Measurements from ENCODE around the gene P2RY2. TPM values are rescaled to one million over a fixed set of nuclear protein-coding genes. Genes with fewer than 3 reads are reported as not detected.
A peak's percentile ranks its signal among the peaks of the same experiment; 100 is the strongest.

Gene P2RY2
- total RNA-seq, 2 donors from 2014 or later = 14.5 to 20.4 TPM

DNA sequence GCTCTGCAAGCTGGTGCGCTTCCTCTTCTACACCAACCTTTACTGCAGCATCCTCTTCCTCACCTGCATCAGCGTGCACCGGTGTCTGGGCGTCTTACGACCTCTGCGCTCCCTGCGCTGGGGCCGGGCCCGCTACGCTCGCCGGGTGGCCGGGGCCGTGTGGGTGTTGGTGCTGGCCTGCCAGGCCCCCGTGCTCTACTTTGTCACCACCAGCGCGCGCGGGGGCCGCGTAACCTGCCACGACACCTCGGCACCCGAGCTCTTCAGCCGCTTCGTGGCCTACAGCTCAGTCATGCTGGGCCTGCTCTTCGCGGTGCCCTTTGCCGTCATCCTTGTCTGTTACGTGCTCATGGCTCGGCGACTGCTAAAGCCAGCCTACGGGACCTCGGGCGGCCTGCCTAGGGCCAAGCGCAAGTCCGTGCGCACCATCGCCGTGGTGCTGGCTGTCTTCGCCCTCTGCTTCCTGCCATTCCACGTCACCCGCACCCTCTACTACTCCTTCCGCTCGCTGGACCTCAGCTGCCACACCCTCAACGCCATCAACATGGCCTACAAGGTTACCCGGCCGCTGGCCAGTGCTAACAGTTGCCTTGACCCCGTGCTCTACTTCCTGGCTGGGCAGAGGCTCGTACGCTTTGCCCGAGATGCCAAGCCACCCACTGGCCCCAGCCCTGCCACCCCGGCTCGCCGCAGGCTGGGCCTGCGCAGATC lies 16.5 kb downstream of the P2RY2 start:
- intact Hi-C loops (cut with DNase I, micrococcal nuclease) = loop anchor here in 1 of 2 donors (10.0 kb wide), 1 partner anchor 50 kb away; no protein-coding TSS in a partner anchor
- ATAC-seq (no peak), DNase-seq (peak in 1 of 2 donors; percentile 8)

DNA sequence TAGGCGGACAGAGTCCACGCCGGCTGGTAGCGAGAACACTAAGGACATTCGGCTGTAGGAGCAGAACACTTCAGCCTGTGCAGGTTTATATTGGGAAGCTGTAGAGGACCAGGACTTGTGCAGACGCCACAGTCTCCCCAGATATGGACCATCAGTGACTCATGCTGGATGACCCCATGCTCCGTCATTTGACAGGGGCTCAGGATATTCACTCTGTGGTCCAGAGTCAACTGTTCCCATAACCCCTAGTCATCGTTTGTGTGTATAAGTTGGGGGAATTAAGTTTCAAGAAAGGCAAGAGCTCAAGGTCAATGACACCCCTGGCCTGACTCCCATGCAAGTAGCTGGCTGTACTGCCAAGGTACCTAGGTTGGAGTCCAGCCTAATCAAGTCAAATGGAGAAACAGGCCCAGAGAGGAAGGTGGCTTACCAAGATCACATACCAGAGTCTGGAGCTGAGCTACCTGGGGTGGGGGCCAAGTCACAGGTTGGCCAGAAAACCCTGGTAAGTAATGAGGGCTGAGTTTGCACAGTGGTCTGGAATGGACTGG lies 17.2 kb downstream of the P2RY2 start:
- ATAC-seq (no peak), DNase-seq (peak in 1 of 2 donors; percentile 5)
- intact Hi-C loops (cut with DNase I, micrococcal nuclease) = loop anchor here in 1 of 2 donors (10.0 kb wide), 1 partner anchor 51 kb away; no protein-coding TSS in a partner anchor

DNA sequence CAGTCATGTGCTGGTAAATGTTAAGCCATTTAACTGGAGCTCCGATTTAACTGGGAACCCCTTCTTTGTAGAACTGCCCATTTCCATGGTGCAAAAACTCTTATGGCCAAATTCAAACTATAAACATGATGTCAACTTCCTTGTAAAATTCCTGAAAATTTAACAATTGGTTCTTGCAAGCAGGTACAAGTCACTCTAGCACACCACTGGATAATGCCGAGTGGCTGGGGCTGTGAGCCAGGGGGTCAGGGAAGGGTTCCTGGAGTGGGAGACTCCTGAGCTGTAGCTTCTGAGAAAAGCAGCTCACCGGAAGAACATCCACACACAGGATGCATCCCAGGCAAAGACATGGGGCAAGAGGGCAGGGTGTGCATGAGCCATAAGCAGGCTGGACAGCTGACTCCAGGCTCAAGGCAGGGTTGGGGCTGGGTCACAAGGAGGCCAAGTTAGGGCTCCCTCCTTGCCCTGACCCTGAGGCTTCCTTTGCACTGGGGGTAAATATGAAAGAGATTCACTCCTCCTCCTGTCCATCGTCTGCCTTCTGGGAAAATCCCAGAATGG lies 18.2 kb downstream of the P2RY2 start:
- intact Hi-C loops (cut with DNase I, micrococcal nuclease) = loop anchor here in 1 of 2 donors (10.0 kb wide), 1 partner anchor 51 kb away; no protein-coding TSS in a partner anchor
- DNase-seq (peak in 1 of 2 donors; percentile 4), ATAC-seq (no peak)

DNA sequence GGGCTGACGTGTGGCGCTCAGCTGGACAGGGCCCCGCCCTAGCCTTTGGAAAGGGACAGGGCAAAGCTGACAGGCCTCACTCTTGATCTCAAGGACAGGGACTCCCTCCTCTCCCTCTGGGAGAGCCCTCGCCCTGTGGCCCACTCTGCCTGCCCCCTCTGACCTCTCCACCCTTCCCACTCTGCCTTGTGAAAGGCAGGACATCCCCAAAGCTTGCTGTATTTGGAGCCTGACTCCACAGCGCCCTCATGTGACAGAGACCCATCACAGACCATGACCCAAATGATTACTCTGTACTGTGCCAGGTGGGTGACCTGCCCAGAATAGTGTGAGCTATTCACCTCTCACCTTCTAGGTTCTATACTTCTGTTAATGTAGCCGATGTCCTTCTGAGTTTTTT lies 18.8 kb downstream of the P2RY2 start:
- ATAC-seq (peak; percentile 72), DNase-seq (peak; percentile 41 to 70)
- intact Hi-C loops (cut with DNase I, micrococcal nuclease) = loop anchor here in 1 of 2 donors (10.0 kb wide), 1 partner anchor 52 kb away; no protein-coding TSS in a partner anchor

DNA sequence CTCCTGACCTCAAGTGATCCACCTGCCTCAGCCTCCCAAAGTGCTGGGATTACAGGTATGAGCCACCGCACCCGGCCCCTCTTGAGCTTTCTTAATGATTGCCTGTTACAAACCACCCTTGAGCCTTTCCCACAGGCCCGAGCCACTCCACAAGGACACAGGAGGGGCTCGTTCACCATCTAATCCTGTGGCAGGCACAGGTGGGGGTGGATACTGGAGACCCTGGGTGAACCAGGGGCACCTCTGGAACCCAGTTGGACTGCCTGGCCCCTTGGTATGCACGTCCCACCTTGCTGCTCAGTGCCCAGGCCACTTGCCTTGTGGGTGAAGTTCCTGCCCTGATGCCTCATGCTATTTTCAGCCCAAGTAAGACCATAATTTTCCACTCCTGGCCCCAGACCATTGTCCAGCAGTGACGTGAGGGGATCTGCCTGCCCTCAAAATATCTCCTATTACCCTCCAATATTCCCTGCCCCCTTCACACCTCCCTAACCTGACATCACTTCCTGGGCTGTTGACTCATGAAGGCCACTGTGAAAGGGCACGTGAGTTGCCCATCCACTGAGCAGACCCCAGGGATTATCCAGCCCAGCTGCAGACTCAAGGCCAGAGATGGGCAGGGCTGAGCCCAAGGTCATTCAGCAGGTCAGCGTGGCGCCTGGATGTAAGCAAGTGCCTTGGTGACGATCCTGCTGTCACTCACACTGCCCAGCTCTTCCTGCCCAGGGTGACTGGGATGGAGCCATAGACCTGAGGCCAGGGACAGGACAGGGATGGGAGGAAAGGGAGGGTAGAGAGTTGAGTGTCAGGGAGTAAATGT lies 19.6 kb downstream of the P2RY2 start:
- DNase-seq = peak; percentile 2 to 12
- ATAC-seq = no peak
- intact Hi-C loops (cut with DNase I, micrococcal nuclease) = loop anchor here in 1 of 2 donors (10.0 kb wide), 1 partner anchor 53 kb away; no protein-coding TSS in a partner anchor

DNA sequence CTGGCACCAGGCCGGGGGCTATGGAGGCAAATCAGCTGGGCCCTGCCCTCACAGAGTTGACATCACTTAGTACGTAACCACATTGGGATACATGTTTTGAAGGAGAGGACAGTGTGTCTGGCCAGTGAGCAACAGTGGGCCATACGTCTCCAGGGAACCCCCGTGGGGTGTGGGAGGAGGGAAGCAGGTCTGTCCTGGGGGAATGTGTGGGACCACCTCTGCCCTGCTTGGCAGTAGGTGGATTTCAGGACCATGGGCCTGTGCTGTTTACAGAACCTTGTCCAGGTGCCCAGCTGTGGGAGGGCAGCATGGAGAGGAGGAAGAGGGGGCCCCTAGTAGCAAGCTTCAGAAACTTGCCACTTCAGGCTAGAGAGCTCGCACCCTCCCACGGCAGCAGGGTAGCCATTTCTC lies 21.0 kb downstream of the P2RY2 start:
- intact Hi-C loops (cut with DNase I, micrococcal nuclease) = loop anchor here in 1 of 2 donors (10.0 kb wide), 1 partner anchor 54 kb away; no protein-coding TSS in a partner anchor
- no peak for ATAC-seq
- DNase-seq = peak; percentile 1 to 13

DNA sequence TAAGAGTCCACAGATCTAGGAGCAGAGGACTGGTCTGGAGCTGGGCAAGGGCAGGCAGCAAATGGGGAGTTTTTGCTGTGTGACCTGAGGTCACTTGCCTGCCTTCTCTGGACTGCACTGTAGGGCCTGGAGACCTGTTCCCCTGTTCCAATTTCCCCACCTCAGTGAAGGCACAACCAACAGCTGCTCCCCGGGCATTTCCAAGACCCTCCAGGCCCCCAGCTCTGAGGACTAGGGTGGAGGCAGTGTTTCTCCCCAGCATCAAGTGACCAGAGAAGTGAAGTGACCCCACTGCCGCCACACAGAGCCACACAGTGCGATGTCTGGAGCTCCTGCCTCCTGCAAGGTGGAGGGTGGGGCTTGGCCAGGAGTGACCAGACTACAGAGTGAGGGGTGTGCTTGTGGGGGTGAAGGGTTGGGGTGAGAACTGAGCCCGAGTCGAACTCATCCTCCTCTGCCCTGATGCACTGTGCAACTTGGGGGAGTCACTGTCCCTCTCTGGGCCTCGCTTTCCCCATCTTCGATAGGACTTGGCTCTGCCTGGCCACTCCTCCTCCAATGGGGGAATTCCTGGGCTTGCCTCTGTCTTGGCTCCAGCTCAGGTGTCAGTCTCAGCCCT lies 21.6 kb downstream of the P2RY2 start:
- intact Hi-C loops (cut with DNase I, micrococcal nuclease) = loop anchor here in 1 of 2 donors (10.0 kb wide), 1 partner anchor 55 kb away; no protein-coding TSS in a partner anchor
- DNase-seq = peak in 1 of 2 donors; percentile 1
- no peak for ATAC-seq

DNA sequence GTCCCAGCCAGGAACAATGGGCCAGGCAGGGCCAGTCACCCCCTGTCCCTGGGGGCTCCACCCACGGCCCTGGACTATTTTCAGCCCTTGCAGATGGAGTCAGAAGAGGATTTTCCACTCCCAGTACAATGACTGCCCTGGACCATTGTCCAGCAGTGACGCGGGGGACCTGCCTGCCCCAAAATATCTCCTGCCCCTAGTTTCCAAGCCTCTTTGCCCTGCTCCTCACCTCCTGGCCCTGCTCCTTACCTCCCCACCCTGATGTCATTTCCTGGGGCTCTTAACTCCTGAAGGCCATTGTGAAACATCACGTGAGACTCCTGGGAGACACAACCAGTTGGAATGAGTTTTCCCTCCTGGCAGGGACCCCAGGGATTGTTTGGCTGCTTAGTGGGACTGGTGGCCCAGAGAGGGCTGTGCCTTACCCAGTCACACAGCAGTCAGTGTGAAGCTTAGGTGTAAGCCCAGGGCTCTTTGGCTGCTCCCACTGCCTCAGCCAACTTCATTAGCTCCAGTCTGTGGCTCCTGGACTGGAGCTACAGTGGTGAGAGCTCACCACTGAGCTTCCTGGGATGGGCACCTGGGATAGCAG lies 22.2 kb downstream of the P2RY2 start:
- intact Hi-C loops (cut with DNase I, micrococcal nuclease) = no loop called here
- no peak for ATAC-seq

DNA sequence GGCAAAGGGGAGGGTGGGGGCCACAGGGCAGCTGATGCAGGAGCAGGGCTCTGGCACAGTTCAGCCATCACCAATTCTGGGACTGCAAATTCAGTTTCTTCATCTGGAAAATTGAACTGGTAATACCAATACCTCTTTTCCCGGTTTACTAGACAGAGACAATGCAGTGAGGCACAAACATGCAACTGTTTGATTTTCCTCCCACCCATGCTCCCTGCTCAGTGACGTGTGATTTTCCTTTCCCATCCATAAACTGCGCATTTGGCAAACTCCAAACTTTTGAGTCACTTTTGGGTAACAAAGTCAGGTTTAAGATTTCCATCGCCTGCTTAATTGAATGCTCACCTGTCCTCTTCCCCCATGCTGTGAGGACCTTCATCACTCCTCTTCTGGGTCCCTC lies 23.2 kb downstream of the P2RY2 start:
- ATAC-seq (no peak), DNase-seq (peak in 1 of 2 donors; percentile 6)
- intact Hi-C loops (cut with DNase I, micrococcal nuclease) = no loop called here

More for the DNA sequence above, 22.2 kb downstream of the P2RY2 start:
- peak in 1 of 2 donors; percentile 20 for DNase-seq

DNA sequence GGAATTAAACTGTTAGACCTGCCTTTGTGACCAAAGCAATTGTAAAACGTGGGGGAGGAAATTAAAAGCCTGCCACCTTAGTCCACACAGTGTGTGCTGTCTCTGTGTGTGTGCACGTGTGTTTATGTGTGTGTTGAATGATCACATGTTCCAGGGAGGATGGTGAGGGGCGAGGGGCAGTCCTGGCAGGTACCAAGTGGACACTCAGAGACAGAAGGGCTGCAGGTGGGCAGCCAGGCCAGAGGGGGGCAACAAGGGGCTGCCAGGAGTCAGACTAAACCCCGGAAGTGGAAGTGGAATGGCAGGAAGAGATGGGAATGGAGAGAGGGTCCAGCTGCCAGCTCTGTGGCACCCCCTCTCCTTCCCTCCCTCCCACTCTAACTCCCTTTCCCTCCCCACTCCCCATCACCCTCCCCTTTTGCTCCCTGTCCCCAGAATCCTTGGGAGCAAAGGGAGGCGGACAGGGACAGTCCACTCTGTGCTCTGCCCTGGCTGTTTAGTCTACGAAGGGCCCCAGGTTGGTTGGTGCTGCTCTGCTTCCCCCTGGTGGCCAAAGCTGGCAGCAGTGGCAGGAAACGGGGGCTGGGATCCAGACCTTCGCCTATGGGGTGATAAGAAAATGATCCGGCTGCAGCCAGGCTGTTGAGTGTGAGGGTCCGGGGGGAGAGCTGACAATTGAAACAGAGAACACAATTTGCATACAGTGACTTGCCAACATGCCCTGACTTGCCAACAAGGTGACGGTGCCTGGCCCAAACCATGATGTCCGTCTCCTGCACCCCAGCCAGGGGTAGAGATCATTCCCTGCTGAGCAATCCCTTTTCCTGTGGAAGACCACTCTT lies 24.4 kb downstream of the P2RY2 start:
- intact Hi-C loops (cut with DNase I, micrococcal nuclease) = loop anchor here in 1 of 2 donors (2.0 kb wide), 1 partner anchor 60 kb away; no protein-coding TSS in a partner anchor
- ATAC-seq = peak; percentile 89
- peak; percentile 64 to 81 for DNase-seq

DNA sequence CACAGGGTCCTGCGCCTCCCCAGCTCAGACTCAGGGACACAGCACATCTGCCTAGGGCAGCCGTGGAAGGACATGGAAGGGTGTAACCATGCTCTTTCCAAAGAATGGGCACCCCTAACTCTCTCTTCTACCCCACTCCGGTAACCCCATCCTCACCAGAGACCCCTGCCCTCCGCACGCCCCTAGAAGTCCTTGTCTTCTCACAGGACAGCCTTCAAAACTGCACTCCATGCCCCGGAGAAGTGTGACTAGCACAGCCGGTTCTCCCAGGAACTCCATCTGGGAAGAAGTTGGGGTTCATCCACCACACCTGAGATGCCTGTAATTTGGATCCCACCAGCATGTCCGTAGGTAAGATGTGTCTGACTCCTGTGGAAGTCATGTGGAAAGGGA lies 25.0 kb downstream of the P2RY2 start:
- DNase-seq (peak in 1 of 2 donors; percentile 16), ATAC-seq (no peak)
- intact Hi-C loops (cut with DNase I, micrococcal nuclease) = loop anchor here in 1 of 2 donors (2.0 kb wide), 1 partner anchor 60 kb away; no protein-coding TSS in a partner anchor

DNA sequence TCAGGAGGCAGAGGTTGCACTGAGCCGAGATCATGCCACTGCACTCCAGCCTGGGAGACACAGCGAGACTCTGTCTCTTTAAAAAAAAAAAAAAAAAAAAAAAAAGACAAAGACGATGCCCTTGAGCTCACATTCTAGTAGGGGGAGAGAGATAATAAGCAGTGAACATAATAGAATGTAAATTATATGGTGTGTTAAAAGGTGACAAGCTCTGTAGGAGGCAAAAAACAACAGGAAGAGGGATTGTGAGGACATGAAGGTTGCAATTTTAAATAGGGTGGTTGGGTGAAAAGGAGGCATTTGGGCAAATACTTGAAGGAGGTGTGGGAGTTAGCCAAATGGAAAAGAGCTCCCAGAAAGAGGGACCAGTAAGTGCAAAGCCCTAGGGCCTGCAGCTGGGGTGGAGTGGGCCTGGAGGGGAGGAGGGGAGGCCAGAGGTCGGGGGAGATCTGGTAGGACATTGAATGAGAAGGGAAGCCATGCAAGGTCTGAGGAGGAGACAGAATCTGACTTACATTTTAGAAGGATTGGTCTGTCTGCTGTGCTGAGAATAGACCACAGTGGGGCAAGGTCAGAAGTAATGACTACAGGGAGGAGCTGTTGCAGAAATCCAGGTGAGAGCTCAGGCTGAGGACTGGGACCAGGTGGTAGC lies 26.6 kb downstream of the P2RY2 start:
- DNase-seq = no peak
- intact Hi-C loops (cut with DNase I, micrococcal nuclease) = no loop called here
- no peak for ATAC-seq

DNA sequence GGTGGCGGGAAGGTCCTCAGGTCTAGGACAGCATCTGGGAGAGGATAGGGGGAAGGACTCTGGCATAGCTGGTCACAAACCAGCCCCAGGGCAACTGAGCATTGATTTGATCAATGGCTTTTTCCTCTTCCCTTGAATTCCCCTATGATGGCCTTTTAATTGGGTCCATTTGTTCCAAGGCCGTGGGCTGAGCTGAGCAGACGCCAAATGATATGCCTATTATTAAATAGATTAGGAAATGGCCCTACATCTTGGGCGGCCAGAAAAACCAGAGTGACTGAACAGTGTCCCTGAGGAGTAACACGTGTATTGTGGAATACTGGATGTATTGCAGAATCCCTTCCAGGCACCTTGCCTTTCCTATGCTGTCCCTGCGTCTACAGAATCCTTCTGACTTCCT lies 27.4 kb downstream of the P2RY2 start:
- intact Hi-C loops (cut with DNase I, micrococcal nuclease) = no loop called here
- ATAC-seq (no peak), DNase-seq (no peak)

DNA sequence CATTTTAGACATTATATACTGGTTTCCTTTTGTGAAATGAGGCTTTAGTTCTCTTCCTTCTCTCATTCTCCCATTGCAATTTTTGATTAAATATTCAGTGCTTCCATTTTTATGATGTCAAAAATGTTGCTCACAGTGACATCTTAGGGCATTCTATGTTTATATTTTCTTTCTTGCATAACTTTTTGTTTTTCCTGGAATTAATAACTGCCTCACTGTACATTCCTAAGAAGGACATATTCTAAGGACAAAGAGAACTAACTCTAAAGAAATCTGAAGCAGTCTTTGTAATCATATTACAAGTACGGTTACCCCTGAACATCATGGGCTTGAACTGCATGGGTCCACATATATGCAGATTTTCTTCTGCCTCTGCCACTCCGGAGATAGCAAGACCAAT lies 28.2 kb downstream of the P2RY2 start:
- intact Hi-C loops (cut with DNase I, micrococcal nuclease) = no loop called here

DNA sequence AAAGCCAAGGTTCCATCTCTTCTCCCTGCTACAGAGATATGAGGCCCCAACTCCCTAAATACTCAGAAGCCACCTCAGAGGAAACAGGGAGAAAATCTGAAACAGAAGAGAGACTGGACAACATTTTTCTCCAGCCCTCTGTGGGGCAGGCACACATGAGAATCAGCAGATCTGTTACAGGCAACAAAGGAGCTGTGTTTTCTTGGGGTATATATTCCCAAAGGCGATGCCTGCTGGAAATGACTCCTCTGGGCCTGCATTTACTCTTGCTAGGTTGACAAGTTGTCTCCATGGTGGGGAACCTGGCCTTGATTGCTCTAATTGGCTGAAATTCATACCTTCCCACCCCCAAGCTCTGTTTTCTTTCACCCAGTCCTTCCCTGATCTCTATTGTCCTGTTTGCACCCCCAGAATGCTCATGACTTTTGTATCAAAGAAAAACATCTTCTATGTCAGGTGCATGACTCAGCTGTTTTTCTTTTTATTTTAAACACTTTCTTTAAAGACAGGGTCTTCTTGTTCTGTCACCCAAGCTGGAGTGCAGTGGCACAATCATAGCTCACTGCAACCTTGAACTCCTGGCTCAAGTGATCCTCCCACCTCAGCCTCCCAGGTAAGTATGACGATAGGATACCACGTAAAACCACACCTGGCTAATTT lies 30.6 kb downstream of the P2RY2 start:
- DNase-seq (peak in 1 of 2 donors; percentile 10), ATAC-seq (no peak)
- intact Hi-C loops (cut with DNase I, micrococcal nuclease) = no loop called here

More for the DNA sequence above, 28.2 kb downstream of the P2RY2 start:
- DNase-seq (no peak), ATAC-seq (no peak)

DNA sequence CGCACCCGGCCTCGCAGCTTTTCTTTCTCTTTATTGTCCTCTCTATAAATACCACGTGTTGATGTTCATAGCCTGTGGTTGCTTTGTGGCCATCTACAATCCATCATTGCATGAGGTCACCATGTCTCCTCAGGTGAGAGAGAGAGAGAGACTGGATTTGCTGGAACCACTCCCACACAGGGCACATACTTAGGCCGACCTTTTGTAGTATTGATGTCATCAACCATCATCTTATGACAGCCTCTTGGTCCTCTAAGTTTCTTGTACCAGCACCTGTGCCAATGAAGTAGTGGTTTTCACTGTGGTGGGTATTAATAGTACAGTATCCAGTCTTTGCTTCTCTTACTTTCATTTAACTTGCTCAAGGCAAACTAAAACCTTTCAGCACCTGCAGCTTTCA lies 31.2 kb downstream of the P2RY2 start:
- intact Hi-C loops (cut with DNase I, micrococcal nuclease) = no loop called here
- DNase-seq (peak in 1 of 2 donors; percentile 27), ATAC-seq (peak; percentile 45)

Measured in left colon (tissue), 2 donors.